Panc1 (cell line): ENCODE data around the gene HCST.

ENCODE experiments used
- CTCF ChIP-seq: fragments of 450-650 bp; IDR thresholded peaks from 2 replicates; pipeline ENCODE4 v1.5.1; 2017; ENCODE audit warnings: mild to moderate bottlenecking
- POLR2AphosphoS5 ChIP-seq: IDR thresholded peaks from 2 replicates; pipeline ENCODE4 v1.6.1; 2012; ENCODE audit warnings: mild to moderate bottlenecking, low read depth, low read length, moderate library complexity
- REST ChIP-seq, 2 experiments: IDR thresholded peaks; 2 replicates each; pipeline ENCODE4 v1.6.1; 2011 to 2012; ENCODE audit warnings: low read depth in 2 of 2, control low read depth in 1 of 2, low read length in 1 of 2, mild to moderate bottlenecking in 1 of 2, moderate library complexity in 1 of 2; ENCODE audit not compliant: insufficient read depth in 1 of 2
- SIN3A ChIP-seq: IDR thresholded peaks from 2 replicates; pipeline ENCODE4 v1.6.1; 2012; ENCODE audit warnings: low read depth, mild to moderate bottlenecking, low read length, moderate library complexity, borderline replicate concordance; ENCODE audit not compliant: insufficient read depth
- TCF7L2 ChIP-seq: IDR thresholded peaks from 2 replicates; pipeline ENCODE4 v1.6.1; 2011; ENCODE audit warnings: mild to moderate bottlenecking, low read depth, low read length, inconsistent platforms

GRCh38 chr19:35879770-35880317, 22.5 kb upstream of the HCST start:
- TF ChIP-seq POLR2AphosphoS5, result 0 out of 2 replicates have a peak, but pooled peaks have one; percentile 17
- no peak for TF ChIP-seq CTCF
- no peak for TF ChIP-seq TCF7L2
- peak; percentile 100 for TF ChIP-seq REST (IDR thresholded peaks at IDR 0.05; ENCODE audit: insufficient read depth in 1 of 2, low read depth in 2 of 2, low read length in 1 of 2)
- peak; percentile 88; the same call in 1 of the 2 replicates for TF ChIP-seq SIN3A
